ENCODE data around the gene ARHGEF17.
A peak's percentile ranks its signal among the peaks of the same experiment; 100 is the strongest.

Gene ARHGEF17

DNA sequence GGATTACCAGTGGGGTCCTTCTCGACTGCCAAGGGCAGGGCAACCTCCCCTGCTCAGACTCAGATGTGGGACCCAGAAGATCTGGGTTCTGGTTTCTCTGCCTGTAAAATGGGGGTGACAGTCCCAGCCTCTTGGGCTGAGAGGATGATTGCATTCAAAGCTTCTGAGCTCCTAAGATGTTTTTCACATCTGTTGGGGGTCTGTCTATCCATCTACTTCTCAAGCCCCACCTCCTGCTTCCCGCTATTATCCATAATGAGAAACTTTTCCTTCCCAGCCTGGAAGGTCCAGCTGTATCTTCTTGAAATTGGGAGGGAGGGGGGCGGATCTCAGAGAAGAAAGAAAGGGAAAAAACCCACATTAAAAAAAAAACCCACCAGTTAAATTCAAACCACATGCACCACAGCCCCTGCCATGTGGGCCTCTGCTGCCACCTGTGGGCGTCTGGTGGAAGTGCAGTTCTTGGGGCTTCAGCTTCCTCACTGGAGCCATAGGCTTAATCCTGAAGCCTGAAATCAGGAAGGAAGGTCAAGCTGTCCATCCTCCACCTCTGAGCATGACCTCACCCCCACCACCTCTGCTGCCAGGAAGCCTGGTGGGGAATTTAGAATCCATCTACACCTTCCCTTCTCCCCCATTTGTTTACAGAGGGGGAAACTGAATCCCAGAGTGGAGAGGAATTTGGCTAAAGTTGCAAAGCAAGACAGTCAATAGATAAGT, 27.3 kb downstream of the ARHGEF17 start:
- TF ChIP-seq SIN3A (IDR thresholded peaks at IDR 0.05; ENCODE audit: borderline replicate concordance, insufficient read depth, low read length) (peak; percentile 82; the same call in 1 of the 2 replicates), TAF1 (IDR thresholded peaks at IDR 0.05; ENCODE audit: borderline replicate concordance, insufficient read depth, low read length) (peak; percentile 44; the same call in 1 of the 2 replicates), POLR2AphosphoS5 (IDR thresholded peaks at IDR 0.05; ENCODE audit: low read depth, low read length) (peak; percentile 48; the same call in 1 of the 2 replicates), FOXP2 (optimal IDR thresholded peaks at IDR 0.05; ENCODE audit: borderline replicate concordance, extremely low read depth, extremely low read length, insufficient read depth) (no peak)
- TF ChIP-seq, protein P1, sequence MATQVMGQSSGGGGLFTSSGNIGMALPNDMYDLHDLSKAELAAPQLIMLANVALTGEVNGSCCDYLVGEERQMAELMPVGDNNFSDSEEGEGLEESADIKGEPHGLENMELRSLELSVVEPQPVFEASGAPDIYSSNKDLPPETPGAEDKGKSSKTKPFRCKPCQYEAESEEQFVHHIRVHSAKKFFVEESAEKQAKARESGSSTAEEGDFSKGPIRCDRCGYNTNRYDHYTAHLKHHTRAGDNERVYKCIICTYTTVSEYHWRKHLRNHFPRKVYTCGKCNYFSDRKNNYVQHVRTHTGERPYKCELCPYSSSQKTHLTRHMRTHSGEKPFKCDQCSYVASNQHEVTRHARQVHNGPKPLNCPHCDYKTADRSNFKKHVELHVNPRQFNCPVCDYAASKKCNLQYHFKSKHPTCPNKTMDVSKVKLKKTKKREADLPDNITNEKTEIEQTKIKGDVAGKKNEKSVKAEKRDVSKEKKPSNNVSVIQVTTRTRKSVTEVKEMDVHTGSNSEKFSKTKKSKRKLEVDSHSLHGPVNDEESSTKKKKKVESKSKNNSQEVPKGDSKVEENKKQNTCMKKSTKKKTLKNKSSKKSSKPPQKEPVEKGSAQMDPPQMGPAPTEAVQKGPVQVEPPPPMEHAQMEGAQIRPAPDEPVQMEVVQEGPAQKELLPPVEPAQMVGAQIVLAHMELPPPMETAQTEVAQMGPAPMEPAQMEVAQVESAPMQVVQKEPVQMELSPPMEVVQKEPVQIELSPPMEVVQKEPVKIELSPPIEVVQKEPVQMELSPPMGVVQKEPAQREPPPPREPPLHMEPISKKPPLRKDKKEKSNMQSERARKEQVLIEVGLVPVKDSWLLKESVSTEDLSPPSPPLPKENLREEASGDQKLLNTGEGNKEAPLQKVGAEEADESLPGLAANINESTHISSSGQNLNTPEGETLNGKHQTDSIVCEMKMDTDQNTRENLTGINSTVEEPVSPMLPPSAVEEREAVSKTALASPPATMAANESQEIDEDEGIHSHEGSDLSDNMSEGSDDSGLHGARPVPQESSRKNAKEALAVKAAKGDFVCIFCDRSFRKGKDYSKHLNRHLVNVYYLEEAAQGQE (IDR thresholded peaks at IDR 0.05; ENCODE audit: insufficient read depth in 1 of 2, low read depth in 2 of 2, low read length in 2 of 2) = peak in 1 of 2 experiments; percentile 48; a peak in 1 of 4 replicates

DNA sequence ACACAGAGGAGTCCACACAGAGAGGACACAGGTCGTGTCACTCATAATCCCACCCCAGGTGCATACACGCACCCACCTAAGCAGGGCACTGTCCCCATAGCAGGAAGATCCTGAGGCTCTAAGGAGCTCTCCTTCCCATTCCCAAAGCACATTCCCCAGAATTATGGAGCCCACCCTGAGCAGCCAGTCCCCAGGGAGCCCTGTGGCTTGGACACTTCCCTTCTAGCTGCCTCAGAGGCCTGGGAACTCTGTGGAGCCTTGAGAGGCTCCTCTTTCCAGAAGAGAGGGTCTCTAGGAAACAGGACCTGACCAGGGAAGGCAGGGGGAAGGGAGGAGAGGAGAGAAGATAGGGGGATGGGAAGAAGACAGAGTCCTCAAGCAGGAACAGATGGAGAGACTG, 29.8 kb downstream of the ARHGEF17 start:
- TF ChIP-seq POLR2AphosphoS5 (IDR thresholded peaks at IDR 0.05; ENCODE audit: low read depth, low read length) (no peak), TAF1 (IDR thresholded peaks at IDR 0.05; ENCODE audit: borderline replicate concordance, insufficient read depth, low read length) (no peak), SIN3A (IDR thresholded peaks at IDR 0.05; ENCODE audit: borderline replicate concordance, insufficient read depth, low read length) (no peak), FOXP2 (optimal IDR thresholded peaks at IDR 0.05; ENCODE audit: borderline replicate concordance, extremely low read depth, extremely low read length, insufficient read depth) (no peak)
- TF ChIP-seq, protein P1 (IDR thresholded peaks at IDR 0.05; ENCODE audit: insufficient read depth in 1 of 2, low read depth in 2 of 2, low read length in 2 of 2) = no peak

- no peak for TF ChIP-seq POLR2AphosphoS5 (IDR thresholded peaks at IDR 0.05; ENCODE audit: low read depth, low read length)
- TF ChIP-seq TAF1 (IDR thresholded peaks at IDR 0.05; ENCODE audit: borderline replicate concordance, insufficient read depth, low read length) = no peak
- TF ChIP-seq, protein P1 (IDR thresholded peaks at IDR 0.05; ENCODE audit: insufficient read depth in 1 of 2, low read depth in 2 of 2, low read length in 2 of 2) = no peak
- TF ChIP-seq SIN3A (IDR thresholded peaks at IDR 0.05; ENCODE audit: borderline replicate concordance, insufficient read depth, low read length) = no peak
- no peak for TF ChIP-seq FOXP2 (optimal IDR thresholded peaks at IDR 0.05; ENCODE audit: borderline replicate concordance, extremely low read depth, extremely low read length, insufficient read depth)
Measured at GRCh38 chr11:73338279-73338678, 30.2 kb downstream of the ARHGEF17 start.

DNA sequence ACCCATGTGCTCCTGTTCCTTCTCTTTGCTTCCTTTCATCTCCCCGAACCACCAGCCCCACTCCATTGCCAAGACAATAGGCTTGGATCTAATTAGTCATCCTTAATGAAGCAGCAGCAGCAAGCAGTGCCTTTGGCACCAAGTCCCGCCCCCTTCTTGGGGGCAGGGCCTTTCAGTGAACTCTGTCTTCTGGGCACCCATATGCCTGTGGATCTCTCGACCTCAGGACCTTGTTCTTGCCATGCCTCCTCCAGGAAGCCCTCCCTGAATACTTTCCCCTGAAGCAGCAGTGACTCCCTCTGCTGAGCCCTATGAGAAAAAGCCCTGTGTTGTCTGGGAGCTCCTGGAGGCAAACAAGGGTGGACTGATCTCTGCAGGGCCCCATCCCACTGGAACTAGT, 32.1 kb downstream of the ARHGEF17 start:
- TF ChIP-seq, protein P1 (IDR thresholded peaks at IDR 0.05; ENCODE audit: insufficient read depth in 1 of 2, low read depth in 2 of 2, low read length in 2 of 2) = no peak
- no peak for TF ChIP-seq TAF1 (IDR thresholded peaks at IDR 0.05; ENCODE audit: borderline replicate concordance, insufficient read depth, low read length)
- no peak for TF ChIP-seq SIN3A (IDR thresholded peaks at IDR 0.05; ENCODE audit: borderline replicate concordance, insufficient read depth, low read length)
- TF ChIP-seq FOXP2 (optimal IDR thresholded peaks at IDR 0.05; ENCODE audit: borderline replicate concordance, extremely low read depth, extremely low read length, insufficient read depth) = no peak
- TF ChIP-seq POLR2AphosphoS5 (IDR thresholded peaks at IDR 0.05; ENCODE audit: low read depth, low read length) = no peak
